Skeletal muscle cell (primary cell): ENCODE measurements around the gene CEP350.
A peak's percentile ranks its signal among the peaks of the same experiment; 100 is the strongest.

Source experiments
- DNase-seq: peaks from one replicate; pipeline ENCODE4 v3.0.0-alpha.2; 2010; ENCODE audit warnings: low read depth
- H3K4me3 ChIP-seq: 2 replicates; pipeline ENCODE4 v1.5.1; 2011; ENCODE audit warnings: low read depth, mild to moderate bottlenecking, control low read depth, low read length, moderate library complexity

CEP350 gene

GRCh38 chr1:180042988-180043622 lies 88.5 kb downstream of the CEP350 start:
- H3K4me3 ChIP-seq, result no peak overlapping the region
- DNase-seq, result peak; percentile 35

GRCh38 chr1:180043785-180044184 lies 89.2 kb downstream of the CEP350 start:
- no peak overlapping the region for H3K4me3 ChIP-seq
- no peak for DNase-seq

GRCh38 chr1:180046674-180047073 lies 92.1 kb downstream of the CEP350 start:
- no peak for DNase-seq
- H3K4me3 ChIP-seq, result no peak overlapping the region

GRCh38 chr1:180053594-180054567 lies 99.3 kb downstream of the CEP350 start:
- DNase-seq, result no peak
- no peak overlapping the region for H3K4me3 ChIP-seq

- H3K4me3 ChIP-seq, result no peak overlapping the region
- no peak for DNase-seq
Measured at GRCh38 chr1:180057883-180058396, 103.3 kb downstream of the CEP350 start.

GRCh38 chr1:180061019-180061418 lies 106.4 kb downstream of the CEP350 start:
- no peak for DNase-seq
- H3K4me3 ChIP-seq, result no peak overlapping the region

GRCh38 chr1:180062452-180062971 lies 107.9 kb downstream of the CEP350 start:
- DNase-seq, result no peak
- no peak overlapping the region for H3K4me3 ChIP-seq

- DNase-seq, result no peak
- no peak overlapping the region for H3K4me3 ChIP-seq
Measured at GRCh38 chr1:180065408-180065807, 110.8 kb downstream of the CEP350 start.

GRCh38 chr1:180066150-180066549 lies 111.5 kb downstream of the CEP350 start:
- no peak overlapping the region for H3K4me3 ChIP-seq
- DNase-seq, result no peak

GRCh38 chr1:180070286-180070685 lies 115.7 kb downstream of the CEP350 start:
- no peak for DNase-seq

GRCh38 chr1:180071759-180072158 lies 117.1 kb downstream of the CEP350 start:
- no peak overlapping the region for H3K4me3 ChIP-seq
- no peak for DNase-seq

More at GRCh38 chr1:180070286-180070685, 115.7 kb downstream of the CEP350 start:
- H3K4me3 ChIP-seq, result no peak overlapping the region

GRCh38 chr1:180080439-180080838 lies 125.8 kb downstream of the CEP350 start:
- no peak for DNase-seq
- no peak overlapping the region for H3K4me3 ChIP-seq

- H3K4me3 ChIP-seq, result no peak overlapping the region
- no peak for DNase-seq
Measured at GRCh38 chr1:180081474-180081873, 126.9 kb downstream of the CEP350 start.

- H3K4me3 ChIP-seq, result no peak overlapping the region
- no peak for DNase-seq
Measured at GRCh38 chr1:180083164-180083563, 128.6 kb downstream of the CEP350 start.

GRCh38 chr1:180084867-180085266 lies 130.3 kb downstream of the CEP350 start:
- no peak for DNase-seq
- H3K4me3 ChIP-seq, result no peak overlapping the region

- DNase-seq, result no peak
- H3K4me3 ChIP-seq, result no peak overlapping the region
Measured at GRCh38 chr1:180085331-180085730, 130.7 kb downstream of the CEP350 start.

GRCh38 chr1:180092931-180093650 lies 138.5 kb downstream of the CEP350 start:
- no peak overlapping the region for H3K4me3 ChIP-seq
- DNase-seq, result no peak

GRCh38 chr1:180094705-180095295 lies 140.2 kb downstream of the CEP350 start:
- H3K4me3 ChIP-seq, result no peak overlapping the region
- DNase-seq, result no peak

- no peak for DNase-seq
- no peak overlapping the region for H3K4me3 ChIP-seq
Measured at GRCh38 chr1:180096584-180097325, 142.1 kb downstream of the CEP350 start.
